GM12865 (cell line): ENCODE measurements around the gene ATXN1.

ENCODE experiments used
- DNase-seq: peaks from one replicate; pipeline ENCODE4 v3.0.0; 2010; ENCODE audit warnings: low read depth
- H3K4me3 ChIP-seq: 2 replicates; pipeline ENCODE4 v1.5.1; 2011; ENCODE audit warnings: mild to moderate bottlenecking, low read depth, low read length, control low read depth
- TF ChIP-seq, protein P1 (sequence below): IDR thresholded peaks from 2 replicates; pipeline ENCODE4 v1.5.1; 2011; ENCODE audit warnings: low read length, control low read depth, low read depth, inconsistent platforms; ENCODE audit not compliant: insufficient read depth; ENCODE audit errors: missing control alignments

ATXN1 gene

GRCh38 chr6:16430391-16431089, 330.7 kb downstream of the ATXN1 start:
- TF ChIP-seq, protein P1, sequence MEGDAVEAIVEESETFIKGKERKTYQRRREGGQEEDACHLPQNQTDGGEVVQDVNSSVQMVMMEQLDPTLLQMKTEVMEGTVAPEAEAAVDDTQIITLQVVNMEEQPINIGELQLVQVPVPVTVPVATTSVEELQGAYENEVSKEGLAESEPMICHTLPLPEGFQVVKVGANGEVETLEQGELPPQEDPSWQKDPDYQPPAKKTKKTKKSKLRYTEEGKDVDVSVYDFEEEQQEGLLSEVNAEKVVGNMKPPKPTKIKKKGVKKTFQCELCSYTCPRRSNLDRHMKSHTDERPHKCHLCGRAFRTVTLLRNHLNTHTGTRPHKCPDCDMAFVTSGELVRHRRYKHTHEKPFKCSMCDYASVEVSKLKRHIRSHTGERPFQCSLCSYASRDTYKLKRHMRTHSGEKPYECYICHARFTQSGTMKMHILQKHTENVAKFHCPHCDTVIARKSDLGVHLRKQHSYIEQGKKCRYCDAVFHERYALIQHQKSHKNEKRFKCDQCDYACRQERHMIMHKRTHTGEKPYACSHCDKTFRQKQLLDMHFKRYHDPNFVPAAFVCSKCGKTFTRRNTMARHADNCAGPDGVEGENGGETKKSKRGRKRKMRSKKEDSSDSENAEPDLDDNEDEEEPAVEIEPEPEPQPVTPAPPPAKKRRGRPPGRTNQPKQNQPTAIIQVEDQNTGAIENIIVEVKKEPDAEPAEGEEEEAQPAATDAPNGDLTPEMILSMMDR, result no peak

DNA sequence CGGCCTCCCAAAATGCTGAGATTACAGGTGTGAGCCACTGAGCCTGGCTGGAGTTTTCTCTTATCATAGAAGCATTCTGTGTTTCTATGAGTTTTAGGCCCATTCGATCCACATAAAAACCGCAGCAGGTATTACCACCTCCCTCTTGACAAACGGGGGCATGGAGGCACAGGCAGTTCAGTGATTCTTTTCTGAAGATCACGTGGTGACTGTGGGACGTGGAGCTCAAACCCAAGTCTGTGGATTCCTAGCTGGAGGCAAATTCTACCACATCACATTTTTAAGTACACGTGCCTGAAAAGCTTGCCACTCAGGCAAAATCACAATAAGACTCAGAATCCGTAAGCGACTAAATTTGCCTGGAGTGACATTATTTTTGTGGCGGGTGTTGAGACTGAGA, 331.6 kb downstream of the ATXN1 start:
- TF ChIP-seq, protein P1, result no peak
- DNase-seq, result no peak
- H3K4me3 ChIP-seq, result no peak overlapping the region

More at GRCh38 chr6:16430391-16431089, 330.7 kb downstream of the ATXN1 start:
- no peak overlapping the region for H3K4me3 ChIP-seq
- DNase-seq, result no peak

- no peak overlapping the region for H3K4me3 ChIP-seq
- DNase-seq, result no peak
- TF ChIP-seq, protein P1, result no peak
Measured at GRCh38 chr6:16427124-16427523, 334.1 kb downstream of the ATXN1 start.

DNA sequence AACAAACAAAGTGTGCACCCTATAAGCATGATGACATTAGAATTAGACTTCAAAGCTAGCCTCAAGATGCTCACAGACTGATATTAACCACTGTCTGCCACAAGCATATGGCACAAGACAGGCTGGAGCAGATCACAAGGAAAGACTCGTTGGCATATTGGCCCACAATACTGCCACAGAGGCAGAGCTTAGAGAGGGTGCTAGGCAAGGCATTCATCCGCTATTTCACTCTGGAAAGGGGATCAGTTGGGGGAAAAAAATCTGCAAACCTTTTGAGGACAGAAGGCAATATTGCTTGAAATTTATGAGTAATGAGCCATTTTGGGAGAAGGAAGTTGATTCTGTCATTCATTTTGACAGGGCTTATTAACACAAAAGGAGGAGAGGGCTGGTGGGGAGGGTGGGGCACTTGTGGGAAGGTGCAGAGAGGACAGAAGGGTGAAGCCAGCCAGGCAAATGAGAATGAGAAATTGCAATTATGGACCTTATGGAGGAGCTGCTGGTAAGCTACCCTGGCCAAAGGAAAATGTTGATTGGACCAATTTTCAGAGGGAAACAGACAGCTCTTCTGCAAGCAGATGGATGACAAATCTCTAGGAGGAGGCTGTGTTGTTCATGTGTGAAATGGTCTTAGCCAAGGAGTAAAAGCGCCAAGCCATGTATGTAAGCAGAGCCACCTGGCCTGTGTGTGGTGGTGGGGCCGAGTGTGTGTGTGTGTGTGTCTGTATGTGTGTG, 335.2 kb downstream of the ATXN1 start:
- TF ChIP-seq, protein P1, result no peak
- no peak for DNase-seq

GRCh38 chr6:16421462-16421960, 339.7 kb downstream of the ATXN1 start:
- H3K4me3 ChIP-seq, result no peak overlapping the region
- TF ChIP-seq, protein P1, result no peak
- peak; percentile 67 for DNase-seq

More for the DNA sequence above, 335.2 kb downstream of the ATXN1 start:
- no peak overlapping the region for H3K4me3 ChIP-seq

DNA sequence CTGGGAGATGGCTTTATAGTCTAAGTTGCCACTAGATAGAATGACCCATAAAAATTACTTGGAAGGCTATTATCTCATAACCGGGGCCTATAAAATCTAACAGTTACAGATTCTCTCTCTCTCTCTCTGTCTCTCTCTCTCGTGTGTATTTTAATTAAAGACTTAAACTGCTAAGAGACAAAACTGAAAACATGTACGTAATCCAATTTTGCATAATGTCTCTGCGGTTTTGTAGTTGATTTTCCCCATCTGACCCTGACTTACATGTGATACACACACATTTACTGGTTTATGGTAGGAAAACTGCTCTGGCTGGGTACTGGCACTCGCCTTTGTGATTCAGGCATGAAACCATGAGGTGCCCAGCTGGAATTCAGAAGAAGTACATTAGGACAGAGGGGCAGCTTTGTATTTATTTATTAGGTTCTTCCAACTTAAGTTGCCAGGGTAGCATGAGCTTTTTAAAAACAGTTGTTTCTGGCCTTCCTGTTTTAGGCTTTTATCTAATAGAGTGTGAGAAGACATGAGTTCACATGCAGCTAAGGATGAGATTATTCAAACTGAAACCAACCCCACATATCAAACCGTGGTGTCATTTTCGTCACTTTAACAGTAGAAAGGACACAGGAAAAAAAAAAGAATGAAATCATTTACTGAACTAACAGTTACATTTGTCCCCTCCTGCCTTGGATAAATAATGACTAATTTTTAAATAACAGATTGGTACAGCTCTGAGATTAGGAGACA, 340.4 kb downstream of the ATXN1 start:
- peak overlapping the region; percentile 44 for H3K4me3 ChIP-seq
- peak; percentile 94 for DNase-seq
- TF ChIP-seq, protein P1, result no peak
